ENCODE data around the gene CHRNA7.

GRCh38 chr15:32125595-32125994 lies 95.3 kb downstream of the CHRNA7 start:
- TF ChIP-seq CTCF (IDR thresholded peaks at IDR 0.05) (no peak), POLR2A (IDR thresholded peaks at IDR 0.05) (no peak)

All from uterus (tissue), 2 donors.